HG02588 (cell line): Measurements from ENCODE around the gene NRCAM.

Source experiments
- ATAC-seq: cut with Tn5 transposase; IDR thresholded peaks from one replicate; pipeline ENCODE4 v1.9.1; 2021; ENCODE audit warnings: mild to moderate bottlenecking, moderate library complexity; ENCODE audit not compliant: unreplicated experiment

NRCAM gene

GRCh38 chr7:108313086-108313485 is 143.2 kb downstream of the NRCAM start:
- no peak for ATAC-seq

GRCh38 chr7:108311446-108312168 is 144.6 kb downstream of the NRCAM start:
- ATAC-seq, result peak; percentile 46

DNA sequence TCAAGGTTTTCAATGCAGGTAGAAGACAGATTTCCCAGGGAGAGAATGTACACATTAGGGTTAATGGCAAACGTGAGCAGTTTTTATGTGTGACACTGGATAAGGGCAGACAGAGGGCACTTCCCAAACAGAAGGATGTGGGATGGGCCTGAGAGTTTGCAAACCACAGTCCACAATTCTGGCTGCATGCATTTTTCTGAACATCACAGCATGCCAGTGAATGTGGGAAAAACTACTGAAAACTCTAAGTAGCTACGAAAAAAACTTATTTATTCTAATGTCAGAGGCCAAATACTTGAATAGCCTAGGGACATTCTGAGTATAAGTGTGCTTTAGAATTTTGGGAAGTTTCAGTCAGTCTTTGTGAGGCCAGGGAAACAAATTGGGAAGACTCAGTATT is 145.9 kb downstream of the NRCAM start:
- ATAC-seq, result no peak

DNA sequence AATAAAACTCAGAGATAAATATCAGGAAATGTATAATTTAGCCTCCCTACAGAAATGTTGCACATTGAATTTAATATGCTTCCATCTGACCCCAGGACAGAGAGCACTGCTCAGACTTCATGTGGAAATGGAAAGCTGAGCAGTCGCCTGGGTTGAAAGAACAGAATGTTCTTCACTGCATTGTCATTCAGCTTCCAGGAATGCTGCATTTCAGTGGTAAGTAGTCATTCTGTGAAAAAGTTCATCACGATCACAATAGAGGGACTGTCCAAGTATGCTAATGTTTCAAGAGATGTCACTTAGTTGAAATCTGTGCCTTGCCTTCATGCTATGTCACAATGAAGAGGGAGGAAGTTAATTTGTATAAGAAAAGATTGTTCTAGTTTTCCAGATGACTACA is 147.3 kb downstream of the NRCAM start:
- peak; percentile 85 for ATAC-seq

DNA sequence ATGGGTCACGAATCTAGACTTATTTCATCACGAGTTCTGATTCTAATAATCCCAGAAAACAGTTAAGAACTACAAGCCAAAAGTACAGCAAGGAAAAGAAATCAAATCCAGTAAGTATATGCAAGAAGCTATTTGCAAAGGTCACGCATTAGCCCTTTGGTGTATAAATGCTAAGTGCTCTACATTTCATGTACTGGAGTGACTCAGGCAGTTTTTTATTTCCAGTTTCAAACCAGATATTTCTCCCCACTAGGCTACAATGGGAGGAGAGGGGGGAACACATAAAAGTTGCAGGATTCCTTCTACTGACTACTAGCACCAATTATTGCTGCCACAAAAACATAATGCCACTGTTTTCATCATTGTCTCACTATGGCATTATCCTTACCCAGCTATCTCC is 148.0 kb downstream of the NRCAM start:
- ATAC-seq, result no peak

- ATAC-seq, result no peak
These were observed 148.6 kb downstream of the NRCAM start for GRCh38 chr7:108307595-108307994.

GRCh38 chr7:108307194-108307593 is 149.0 kb downstream of the NRCAM start:
- no peak for ATAC-seq

DNA sequence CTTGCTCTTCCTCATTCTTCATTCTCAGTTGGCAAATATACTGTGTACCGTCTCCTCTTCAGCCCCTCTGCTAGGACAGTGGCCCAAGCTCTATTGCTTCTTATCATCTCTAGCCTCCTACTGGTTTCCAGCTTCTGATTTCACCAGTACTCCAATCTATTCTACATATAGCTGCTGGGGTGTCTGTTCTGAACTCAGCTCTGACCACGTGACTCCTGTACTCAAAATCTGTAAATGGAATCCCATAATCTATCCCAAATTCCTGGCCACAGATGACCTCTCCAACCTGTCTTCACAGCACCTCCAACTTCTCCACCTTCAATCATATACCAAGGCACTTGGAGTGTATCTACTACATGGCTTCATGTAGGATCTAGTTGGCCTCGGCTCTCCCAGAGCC is 152.9 kb downstream of the NRCAM start:
- no peak for ATAC-seq

GRCh38 chr7:108301387-108301786 is 154.8 kb downstream of the NRCAM start:
- no peak for ATAC-seq

DNA sequence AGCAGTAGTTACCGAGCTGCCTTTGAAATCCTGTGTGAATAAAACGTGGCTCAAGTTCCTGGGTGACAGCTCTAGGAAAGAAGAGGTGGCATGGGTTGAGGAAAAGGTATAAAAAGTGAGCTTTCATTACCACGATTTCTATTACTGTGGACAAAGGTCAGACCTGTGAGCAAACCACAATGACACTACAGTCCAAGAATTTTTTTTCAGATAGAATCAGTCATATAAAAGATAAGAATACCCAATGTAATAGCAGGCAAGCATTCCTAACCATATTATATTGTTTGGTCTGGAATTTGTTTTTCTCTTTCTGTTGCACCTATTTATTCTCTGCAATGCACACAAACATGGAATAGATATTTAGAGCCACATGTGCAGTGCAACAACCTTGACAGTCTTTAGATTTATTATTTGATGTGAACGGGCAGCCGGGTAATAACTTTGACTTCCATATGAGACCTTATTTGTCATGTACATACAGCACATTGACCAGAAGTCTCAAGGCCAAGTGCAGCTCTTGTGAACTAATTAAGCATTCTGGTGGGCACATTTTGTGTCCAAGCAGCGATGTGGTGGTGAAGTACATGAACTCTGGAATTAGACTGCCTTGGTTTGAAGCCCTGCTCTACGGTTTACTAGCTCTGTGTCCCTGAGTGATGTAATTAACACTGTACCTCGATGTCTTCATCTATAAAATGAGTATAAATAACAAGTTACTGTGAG is 156.8 kb downstream of the NRCAM start:
- ATAC-seq, result no peak

DNA sequence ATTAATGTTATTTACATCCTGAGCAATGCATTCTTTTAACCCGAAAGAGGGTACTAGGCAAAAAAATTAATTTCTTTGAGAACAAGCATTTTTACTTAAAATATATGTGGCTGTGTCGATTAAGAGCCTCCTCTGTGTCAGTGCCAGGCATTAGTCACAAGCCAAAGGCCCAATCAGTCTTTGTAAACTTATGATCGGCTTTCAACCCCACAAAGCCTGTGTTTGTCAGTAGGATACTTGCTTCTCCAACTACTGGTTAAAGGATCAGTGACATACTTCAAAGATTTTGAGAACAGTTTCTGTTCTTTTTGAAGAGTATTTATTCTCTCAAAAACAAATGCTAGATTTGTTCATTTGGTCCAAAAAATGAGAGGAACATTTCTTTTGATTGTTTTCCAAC is 159.3 kb downstream of the NRCAM start:
- ATAC-seq, result no peak

GRCh38 chr7:108294595-108294994 is 161.6 kb downstream of the NRCAM start:
- peak; percentile 89 for ATAC-seq

GRCh38 chr7:108293149-108293612 is 163.1 kb downstream of the NRCAM start:
- no peak for ATAC-seq

DNA sequence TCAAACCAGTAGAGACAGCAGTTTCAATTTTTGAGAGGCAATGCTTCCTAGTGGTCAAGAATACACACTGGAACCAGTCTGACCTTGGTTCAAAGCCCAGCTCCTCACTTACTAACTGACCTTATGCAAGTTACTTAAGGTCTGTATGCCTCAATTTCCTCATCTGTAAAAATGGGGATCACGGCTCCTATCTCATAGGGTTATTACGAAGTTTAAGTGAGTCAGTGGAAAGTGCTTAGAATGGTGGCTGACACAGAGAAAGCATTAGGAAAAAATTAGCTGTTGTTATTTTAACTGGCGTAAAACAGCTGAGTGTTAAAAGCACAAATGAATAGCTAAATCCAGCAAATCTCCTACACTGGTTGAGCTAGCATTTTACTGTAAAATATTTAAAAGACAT is 163.7 kb downstream of the NRCAM start:
- no peak for ATAC-seq

- no peak for ATAC-seq
These were observed 164.3 kb downstream of the NRCAM start for GRCh38 chr7:108291791-108292440.

DNA sequence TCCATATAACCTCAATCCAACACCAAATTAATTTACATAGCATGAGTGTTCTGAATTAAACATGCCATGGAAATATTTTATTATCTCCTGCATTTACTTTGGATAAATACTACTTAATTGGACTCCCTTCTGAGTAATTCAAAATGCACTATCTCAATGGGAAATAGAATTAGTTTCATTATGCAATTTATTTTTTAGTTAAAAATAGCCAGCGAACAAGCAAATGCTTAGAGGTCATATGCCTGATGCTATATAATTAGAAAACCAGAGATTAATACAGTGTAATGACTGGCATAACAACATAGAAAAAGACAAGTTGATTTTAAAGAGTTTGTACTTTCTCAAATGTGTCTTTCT is 165.1 kb downstream of the NRCAM start:
- ATAC-seq, result no peak

- no peak for ATAC-seq
These were observed 165.6 kb downstream of the NRCAM start for GRCh38 chr7:108290459-108291151.

- ATAC-seq, result no peak
These were observed 166.4 kb downstream of the NRCAM start for GRCh38 chr7:108289852-108290251.

GRCh38 chr7:108287857-108288256 is 168.4 kb downstream of the NRCAM start:
- no peak for ATAC-seq

DNA sequence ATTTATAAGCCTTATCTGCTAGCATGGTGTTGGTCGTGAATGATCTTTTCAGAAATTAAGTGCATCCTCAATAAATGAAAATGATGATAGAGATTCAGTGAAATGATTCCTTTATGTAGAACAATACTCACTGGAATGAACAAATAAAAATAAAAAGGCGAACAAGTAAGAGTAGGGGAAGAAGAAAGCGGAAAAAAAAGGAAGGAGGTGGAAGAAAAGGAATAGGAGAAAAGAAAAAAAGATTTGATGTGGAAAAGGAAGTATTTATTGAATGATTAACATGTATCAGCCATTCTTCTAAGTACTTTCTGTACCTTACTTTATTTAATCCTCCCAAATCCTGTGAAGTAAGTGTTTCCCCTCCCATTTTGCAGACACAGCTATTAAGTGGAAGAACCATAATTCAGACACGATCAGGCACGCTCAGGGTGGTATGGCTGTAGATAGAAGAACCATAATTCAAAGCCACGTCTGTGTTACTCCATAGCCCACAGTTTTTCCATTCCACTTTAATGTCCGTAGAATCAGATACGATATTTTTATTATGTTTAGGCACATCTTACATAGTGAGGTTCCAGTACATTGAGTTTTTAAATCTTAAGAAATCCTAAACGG is 169.8 kb downstream of the NRCAM start:
- ATAC-seq, result no peak

DNA sequence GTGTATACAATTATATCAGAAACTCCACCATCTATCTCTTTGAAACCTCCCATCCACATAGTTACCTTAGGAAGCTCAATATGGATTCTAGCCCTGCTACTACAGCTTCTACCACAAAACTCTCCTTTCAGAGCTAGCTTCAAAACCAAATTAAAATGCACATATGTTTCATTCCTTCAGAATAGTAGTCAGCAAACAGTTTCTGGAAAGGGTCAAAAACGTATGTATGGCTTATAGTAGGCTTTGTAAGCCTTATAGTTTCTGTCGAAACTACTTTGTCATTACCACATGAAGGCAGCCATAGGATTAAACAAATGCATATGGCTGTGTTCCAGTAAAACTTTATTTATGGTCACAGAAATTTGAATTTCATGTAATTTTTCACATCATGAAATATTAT is 170.5 kb downstream of the NRCAM start:
- ATAC-seq, result no peak
